Activated CD4-positive, alpha-beta T cell treated with anti-CD3 and anti-CD28 coated beads, Interleukin-2, Interleukin-4, amounts not matched to agents 100 ng/mL and 50 ng/mL, durations not matched to agents 16 hours and 8 hours (primary cell): ENCODE results near the gene OR13A1.
"Not testable (repeated sequence)": the region's sequence is repeated elsewhere in the genome, so short reads cannot be mapped to it uniquely, and the experiment has no call there.

Source experiments
- DNase-seq: peaks from one replicate; pipeline ENCODE4 v3.0.0-alpha.2; 2020; ENCODE audit warnings: low spot score

Gene OR13A1

GRCh38 chr10:45280113-45280760 is 35.2 kb downstream of the OR13A1 start:
- no peak for DNase-seq

- DNase-seq, result no peak
Observed at GRCh38 chr10:45279682-45280081, 35.7 kb downstream of the OR13A1 start.

GRCh38 chr10:45278860-45279498 is 36.4 kb downstream of the OR13A1 start:
- DNase-seq, result no peak

GRCh38 chr10:45276146-45276545 is 39.3 kb downstream of the OR13A1 start:
- not testable (repeated sequence) for DNase-seq

- DNase-seq, result no peak
Observed at GRCh38 chr10:45274364-45274763, 41.0 kb downstream of the OR13A1 start.

GRCh38 chr10:45267777-45268176 is 47.6 kb downstream of the OR13A1 start:
- DNase-seq, result not testable (repeated sequence)

GRCh38 chr10:45265996-45266395 is 49.4 kb downstream of the OR13A1 start:
- DNase-seq, result no peak

- no peak for DNase-seq
Observed at GRCh38 chr10:45261946-45262345, 53.5 kb downstream of the OR13A1 start.

GRCh38 chr10:45261243-45261775 is 54.1 kb downstream of the OR13A1 start:
- DNase-seq, result no peak

- not testable (repeated sequence) for DNase-seq
Observed at GRCh38 chr10:45260635-45261034, 54.8 kb downstream of the OR13A1 start.

- DNase-seq, result not testable (repeated sequence)
Observed at GRCh38 chr10:45259786-45260495, 55.5 kb downstream of the OR13A1 start.

GRCh38 chr10:45257600-45257999 is 57.8 kb downstream of the OR13A1 start:
- DNase-seq, result no peak

- no peak for DNase-seq
Observed at GRCh38 chr10:45256246-45256645, 59.2 kb downstream of the OR13A1 start.

GRCh38 chr10:45255706-45256105 is 59.7 kb downstream of the OR13A1 start:
- DNase-seq, result no peak

GRCh38 chr10:45254892-45255291 is 60.5 kb downstream of the OR13A1 start:
- no peak for DNase-seq

- DNase-seq, result peak; percentile 6
Observed at GRCh38 chr10:45253183-45253914, 62.1 kb downstream of the OR13A1 start.
